Measurements from ENCODE around the gene CRB3.
A peak's percentile ranks its signal among the peaks of the same experiment; 100 is the strongest.
"Not testable (repeated sequence)": the region's sequence is repeated elsewhere in the genome, so short reads cannot be mapped to it uniquely, and the experiment has no call there.

Gene CRB3

DNA sequence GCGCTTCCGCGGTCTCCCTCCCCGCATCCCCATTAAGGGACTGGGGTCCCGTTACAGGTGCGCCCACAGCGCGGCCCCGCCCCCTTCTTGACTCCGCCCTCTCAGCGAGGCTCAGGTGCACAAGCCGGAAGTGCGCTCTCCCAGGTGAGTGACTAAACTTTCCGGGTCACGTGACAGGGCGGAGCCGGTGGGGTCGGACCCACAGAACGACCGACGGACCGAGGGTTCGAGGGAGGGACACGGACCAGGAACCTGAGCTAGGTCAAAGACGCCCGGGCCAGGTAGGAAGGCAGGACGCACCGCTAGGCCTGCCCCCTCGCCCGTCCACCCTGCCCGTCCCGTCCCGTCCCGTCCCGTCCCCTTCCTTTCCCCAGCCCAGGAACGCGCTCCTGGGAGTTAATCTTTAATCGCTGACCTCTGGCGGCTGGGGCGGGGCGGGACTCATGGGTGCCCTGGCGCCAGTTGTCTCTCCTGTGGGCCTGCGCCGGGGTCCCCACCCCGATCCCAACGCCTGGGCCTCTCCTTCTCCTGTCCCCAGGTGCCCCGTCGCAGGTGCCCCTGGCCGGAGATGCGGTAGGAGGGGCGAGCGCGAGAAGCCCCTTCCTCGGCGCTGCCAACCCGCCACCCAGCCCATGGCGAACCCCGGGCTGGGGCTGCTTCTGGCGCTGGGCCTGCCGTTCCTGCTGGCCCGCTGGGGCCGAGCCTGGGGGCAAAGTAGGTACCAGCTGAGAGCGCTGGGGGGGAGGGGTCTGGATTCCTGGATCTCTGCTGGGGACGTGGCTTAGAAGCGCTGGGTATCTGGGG is at the start of gene CRB3:
Gene CRB3 (plus strand): TSS at position 202 of the 804 bp plus-strand sequence. CDS start 431 bp downstream, at position 633.
- no peak for DNase-seq

- DNase-seq = no peak
These were observed 49.1 kb upstream of the CRB3 start for GRCh38 chr19:6414793-6415590.

DNA sequence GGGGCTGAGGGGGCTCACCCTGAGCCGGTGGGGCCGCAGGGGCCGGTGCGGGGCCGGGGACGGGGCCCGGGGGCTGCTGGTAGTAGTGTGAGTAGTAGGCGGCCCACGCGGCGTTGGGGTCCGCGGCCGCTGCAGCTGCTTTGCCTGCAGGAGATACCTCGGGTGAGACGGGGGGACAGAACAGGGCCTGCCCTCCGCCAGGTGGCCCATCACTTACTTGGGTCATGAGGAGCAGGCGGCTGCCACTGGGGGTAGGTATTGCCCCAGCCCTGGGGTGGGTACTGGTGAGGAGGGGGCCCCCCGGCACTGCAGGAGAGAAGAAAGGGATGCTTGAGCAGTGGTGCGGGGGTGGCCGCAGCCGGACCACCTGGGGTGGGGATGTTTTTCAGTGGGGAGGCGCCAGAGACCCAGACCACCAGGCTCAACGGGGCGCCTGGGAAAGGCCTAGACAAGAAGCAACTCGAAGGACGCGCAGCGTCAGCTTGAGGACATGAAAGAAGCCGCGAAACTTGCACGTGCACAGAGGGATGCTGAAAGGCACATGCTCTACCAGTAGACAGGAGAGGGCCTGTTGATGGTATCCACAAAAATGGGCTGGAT is 48.4 kb upstream of the CRB3 start:
- no peak for DNase-seq

- DNase-seq = no peak
These were observed 47.2 kb upstream of the CRB3 start for GRCh38 chr19:6416658-6417405.

GRCh38 chr19:6417713-6418561 is 46.1 kb upstream of the CRB3 start:
- no peak for DNase-seq

DNA sequence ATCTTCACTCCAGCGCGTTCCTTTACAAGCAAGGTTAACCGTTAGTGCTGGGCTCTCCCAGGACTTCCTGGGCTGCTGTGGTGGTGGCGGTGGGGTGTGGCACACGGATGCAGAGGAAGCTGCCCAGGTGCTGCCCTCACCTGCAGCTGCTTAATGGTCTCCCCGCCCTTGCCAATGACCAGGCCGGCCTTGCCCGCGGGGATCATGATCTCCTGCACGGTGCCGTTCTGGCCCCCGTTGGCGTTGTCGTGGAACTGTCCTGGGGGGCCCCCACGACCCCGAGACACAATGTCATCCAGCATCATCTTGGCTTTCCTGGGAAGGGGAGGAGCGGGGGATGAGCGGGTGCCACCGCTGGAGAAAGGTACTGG is 45.5 kb upstream of the CRB3 start:
- no peak for DNase-seq

GRCh38 chr19:6421075-6422014 is 42.7 kb upstream of the CRB3 start:
- DNase-seq = no peak

DNA sequence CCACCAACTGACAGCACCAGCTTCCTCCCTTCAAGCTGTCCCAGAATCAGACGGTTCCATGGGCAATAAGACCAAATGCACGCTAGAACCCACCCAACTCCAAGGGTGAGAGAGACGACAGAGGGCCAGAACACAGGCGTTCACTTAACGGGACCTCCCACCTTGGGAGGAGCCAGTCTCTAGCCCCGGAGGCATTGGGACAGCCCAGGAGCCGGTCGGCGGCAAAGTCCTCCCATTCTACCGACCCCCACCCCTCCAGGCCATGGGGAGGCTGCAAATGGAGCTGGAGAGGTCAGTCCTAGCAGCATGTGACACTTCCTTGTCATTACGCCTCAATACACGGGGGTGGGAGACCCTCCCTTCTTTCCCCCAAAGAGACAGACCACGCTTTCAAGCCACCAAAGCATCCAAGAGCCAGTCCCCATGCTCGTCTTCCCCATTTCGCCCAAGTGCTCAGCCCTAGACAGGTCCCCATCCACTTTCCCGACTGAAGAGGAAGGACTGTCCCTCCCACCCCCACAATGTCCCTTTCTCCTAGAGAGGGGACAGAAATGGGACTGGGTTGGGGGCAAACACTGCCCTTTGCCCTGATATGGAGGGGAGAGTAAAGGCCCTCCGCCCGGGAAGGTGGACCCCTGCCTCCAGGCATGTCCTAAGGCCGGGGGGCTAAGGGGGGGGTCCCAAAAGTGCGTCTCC is 40.4 kb upstream of the CRB3 start:
- peak; percentile 52 for DNase-seq

GRCh38 chr19:6424195-6424938 is 39.7 kb upstream of the CRB3 start, which contains the start of gene KHSRP:
TSS of gene KHSRP (minus strand) at chr19:6424811. CDS start at chr19:6424701, 110 bp downstream.
- DNase-seq = no peak

DNA sequence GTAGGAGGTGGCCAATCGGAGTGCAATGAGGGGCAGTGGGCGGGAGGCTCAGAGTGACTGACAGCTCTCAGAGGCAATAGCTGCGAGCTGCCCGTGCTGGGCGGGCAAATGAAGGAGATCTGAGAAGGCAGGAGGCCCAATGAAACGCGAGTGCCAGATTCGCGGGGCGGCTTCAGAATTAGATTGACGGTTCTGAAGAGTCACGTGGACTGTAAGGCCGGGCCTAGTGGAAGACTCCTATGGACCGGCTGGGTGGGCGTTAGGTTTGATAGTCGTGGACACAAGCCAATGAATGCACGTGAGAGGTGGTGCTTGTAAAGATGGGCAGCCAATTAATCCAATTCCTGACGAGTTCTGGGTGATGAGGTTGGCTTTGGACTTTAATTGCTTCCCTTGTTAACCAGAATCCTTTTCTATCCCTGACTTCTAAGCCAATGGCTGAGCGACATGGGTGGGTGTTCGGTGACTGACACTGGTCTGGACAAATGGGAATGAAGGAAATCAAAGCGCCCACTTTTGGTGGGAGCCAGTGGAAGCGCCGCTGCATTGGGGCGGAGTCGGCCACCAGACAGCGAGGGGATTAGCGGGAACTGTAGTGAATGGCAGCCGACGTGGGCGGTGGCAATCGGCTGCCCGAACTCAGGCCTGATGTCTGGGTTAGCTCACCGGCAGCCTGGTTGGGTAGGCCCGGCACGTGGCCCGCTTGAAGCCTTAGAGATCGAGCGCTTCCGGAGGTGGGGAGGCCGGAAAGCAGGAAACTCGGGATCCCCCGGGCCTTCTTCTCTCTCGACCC is 38.9 kb upstream of the CRB3 start:
- DNase-seq = peak; percentile 100

- no peak for DNase-seq
These were observed 38.1 kb upstream of the CRB3 start for GRCh38 chr19:6425732-6426620.

- no peak for DNase-seq
These were observed 36.9 kb upstream of the CRB3 start for GRCh38 chr19:6427131-6427530.

DNA sequence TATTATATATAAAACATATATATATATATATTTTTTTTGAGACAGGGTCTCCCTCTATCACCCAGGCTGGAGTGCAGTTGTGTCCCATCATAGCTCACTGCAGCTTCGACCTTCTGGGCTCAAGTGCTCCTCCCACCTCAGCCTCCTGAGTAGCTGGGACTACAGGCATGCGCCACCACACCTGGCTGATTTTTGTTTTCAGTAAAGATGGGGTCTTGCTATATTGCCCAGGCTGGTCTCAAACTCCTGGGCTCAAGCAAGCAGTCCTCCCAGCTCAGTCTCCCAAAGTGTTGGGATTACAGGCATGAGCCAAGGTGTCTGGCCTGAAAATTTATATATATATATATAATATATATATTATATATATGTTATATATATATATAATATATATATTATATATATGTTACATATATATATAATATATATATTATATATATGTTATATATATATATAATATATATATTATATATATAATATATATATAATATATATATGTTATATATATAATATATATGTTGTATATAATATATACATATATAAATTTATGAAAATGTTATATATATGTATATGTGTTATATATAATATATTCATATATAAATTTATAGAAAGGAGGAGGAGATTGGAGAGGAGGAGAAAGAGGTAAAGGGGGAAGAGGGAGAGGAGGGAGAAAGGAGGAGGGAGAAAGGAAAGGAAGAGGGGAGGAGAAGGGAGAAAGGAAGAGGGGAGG is 35.2 kb upstream of the CRB3 start:
- DNase-seq = not testable (repeated sequence)

DNA sequence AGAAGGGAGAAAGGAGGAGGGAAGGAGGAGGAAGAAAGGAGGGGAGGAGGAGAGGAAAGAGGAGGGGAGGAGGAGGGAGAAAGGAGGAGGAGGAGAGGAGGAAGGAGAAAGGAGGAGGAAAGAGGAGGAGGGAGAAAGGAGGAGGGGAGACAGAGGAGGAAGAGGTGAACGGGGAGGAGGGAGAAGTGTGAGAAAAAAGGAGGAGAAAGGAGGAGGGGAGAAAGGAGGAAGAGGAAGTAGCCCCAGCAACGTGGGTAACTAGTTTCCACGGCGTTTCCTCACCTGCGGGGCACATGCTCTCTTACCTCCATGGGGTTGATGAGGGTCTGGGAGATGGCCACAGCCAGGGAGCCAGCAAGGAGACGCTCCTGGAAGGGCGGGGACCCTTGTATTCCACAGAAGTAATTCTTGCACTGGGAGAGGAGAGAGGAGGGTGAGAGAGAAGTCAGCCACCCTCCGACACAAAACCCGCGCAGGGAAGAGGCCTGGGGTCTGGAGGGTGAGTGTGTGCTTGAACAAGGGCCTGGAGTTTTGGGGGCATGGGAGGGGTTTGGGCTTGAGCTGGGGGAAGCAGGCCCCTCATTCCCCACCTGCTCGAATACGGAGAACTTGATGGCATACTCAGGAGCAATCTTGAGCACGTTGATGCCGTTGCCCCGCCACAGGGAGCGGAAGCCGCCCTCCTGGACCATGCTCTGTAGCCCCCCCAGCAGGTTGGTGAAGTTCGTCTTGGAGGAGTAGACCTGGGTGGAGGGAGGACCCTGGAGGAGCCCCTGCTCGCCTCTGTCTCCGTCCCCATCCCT is 34.5 kb upstream of the CRB3 start:
- DNase-seq = no peak

- no peak for DNase-seq
These were observed 32.2 kb upstream of the CRB3 start for GRCh38 chr19:6431891-6432290.

- DNase-seq = no peak
These were observed 30.9 kb upstream of the CRB3 start for GRCh38 chr19:6433165-6433564.
